HG02884 (cell line): Measurements from ENCODE around the gene HMG20B.
A peak's percentile ranks its signal among the peaks of the same experiment; 100 is the strongest.
"Not testable (repeated sequence)": the region's sequence is repeated elsewhere in the genome, so short reads cannot be mapped to it uniquely, and the experiment has no call there.

Experiments
- ATAC-seq: cut with Tn5 transposase; IDR thresholded peaks from one replicate; pipeline ENCODE4 v1.9.1; 2021; ENCODE audit warnings: mild to moderate bottlenecking, moderate library complexity; ENCODE audit not compliant: unreplicated experiment

The HMG20B gene

DNA sequence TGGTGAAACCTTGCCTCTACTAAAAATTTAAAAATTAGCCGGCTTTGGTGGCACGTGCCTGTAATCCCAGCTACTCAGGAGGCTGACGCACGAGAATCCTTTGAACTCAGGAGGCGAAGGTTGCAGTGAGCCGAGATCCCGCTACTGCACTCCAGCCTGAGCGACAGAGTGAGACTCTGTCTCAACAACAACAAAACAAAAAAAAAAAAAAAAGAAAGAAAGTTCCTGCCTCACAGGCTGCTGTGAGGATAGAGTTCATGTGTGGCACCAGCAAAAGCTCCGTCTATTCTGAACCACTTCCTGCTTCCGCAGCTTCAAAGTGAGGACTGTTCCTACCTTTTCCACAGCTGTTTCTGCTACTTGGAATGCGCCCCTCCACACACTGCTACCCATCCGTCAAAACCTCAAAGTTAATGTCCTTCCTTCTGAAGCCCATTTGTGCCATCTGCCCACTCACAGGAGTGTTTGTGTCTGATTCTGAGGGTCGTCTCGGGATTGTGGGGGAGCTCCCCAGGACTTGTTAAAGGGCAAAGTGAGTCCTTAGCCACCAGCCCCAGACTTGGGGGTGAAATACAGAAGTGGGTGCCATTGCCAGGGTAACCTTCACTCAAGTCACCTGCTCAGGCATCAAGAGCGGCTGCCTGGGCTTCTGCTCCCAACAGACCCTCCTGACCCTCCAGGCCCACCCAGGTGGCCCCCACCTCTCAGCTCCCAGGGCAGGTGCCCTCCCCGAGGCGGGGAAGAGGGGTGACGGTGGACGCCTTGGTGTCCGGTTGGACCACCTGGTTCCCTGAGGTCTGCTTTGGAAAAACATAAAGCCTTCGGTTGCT, 18.3 kb upstream of the HMG20B start:
- no peak for ATAC-seq

DNA sequence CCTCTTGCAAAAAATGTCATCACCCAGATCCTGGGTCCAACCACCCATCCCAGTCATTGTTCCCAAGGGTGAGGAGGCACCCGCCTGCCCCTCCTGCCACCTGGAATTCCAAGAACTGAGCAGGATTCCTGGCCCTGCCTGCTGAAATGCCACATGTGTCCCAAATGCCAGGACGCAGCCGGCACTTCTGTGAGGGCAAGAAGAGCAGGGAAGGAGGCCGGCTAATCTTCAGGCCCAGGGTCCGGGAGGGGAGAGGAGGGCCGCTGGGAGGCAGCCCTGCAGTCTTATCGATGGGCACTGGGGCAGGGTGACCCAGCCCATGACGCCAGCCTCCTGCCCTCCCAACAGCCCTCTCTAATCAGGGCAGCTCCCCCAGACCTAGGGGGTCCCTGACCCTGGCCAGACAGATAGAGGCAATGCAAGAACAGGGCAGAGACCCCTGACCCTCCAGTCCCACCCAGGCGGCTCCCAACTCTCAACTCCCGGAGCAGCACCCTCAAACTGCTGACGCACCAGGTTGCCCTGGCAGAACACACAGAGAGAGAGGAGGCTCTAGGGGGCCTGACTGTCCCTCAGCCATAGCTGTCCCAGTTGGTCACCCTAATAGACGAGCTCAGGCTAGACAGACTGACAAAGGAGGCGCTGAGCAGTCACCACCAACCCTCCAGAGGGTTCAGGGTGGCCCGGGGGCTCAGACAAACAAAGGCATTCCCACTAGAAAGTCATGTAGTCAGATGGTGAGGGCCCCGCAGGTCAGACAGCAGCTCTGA, 16.9 kb upstream of the HMG20B start:
- ATAC-seq: no peak

DNA sequence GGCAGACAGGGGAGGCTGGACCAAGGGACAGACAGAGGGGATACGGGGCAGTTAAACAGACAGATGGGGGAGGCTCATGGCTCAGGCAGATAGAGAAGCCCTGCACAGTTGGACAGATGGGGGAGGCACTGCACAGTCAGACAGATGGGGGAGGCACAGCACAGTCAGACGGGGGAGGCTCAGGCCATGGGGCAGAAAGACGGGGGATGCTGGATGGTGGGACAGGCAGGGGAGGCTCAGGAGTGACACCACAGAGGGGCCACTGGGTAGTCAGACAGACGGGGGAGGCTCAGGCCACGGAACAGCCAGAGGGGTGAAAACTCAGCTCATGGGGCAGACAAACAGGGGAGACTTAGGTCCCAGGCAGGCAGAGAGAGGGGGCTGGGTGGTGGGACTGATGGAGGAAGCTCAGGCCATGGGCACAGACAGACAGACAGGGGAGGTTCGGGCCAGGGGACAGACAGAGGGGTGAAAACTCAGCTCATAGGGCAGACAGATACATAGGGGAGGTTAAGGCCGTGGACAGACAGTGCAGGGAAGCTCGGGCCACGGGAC, 16.2 kb upstream of the HMG20B start:
- ATAC-seq: no peak

GRCh38 chr19:3556978-3557460, 15.7 kb upstream of the HMG20B start:
- peak; percentile 22 for ATAC-seq

- peak; percentile 60 for ATAC-seq
Measured at GRCh38 chr19:3557461-3558248, 15.1 kb upstream of the HMG20B start, which contains the start of gene MFSD12. MFSD12 (minus strand) TSS chr19:3557586; CDS start chr19:3557403, 183 bp downstream.

DNA sequence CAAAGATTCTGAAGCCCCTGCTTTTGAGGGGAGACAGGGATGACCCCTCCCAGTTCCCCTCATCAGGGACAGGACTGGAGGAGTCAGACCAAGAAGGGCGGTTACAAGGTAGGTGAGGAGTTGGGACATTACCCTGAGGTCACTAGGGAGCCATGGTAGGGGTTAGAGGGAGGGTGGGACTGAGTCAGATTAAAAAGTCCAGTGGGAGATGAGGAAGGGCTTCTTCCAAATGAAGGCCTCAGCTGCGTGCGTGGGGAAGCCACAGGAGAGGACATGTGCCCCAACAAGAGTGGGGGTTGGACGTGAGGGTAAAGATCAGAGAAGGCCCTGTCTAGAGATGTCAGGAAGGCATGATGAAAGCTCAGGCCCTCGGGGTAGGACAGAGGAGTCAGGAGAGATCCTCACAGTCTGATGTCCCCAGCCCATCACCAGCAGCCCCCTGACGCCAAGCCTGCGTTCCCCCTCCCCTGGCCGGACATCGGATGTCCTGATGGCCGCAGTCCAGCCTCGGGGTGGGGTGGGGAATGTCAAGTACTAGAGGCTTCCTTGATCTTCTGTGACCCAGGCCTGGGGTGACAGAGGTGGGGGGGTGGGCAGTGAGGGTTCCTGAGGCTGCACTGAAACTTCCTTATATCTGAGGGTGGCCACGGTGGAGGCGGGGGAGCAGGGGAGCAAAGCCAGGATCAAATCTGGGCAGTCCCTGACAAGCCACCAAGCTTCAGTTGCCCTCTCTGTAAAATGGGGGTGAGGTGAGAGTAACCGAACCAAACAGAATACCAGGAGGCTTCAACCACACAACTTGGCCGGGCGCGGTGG, 8.8 kb upstream of the HMG20B start:
- no peak for ATAC-seq

- ATAC-seq: no peak
Measured at GRCh38 chr19:3565139-3565538, 7.6 kb upstream of the HMG20B start.

- not testable (repeated sequence) for ATAC-seq
Measured at GRCh38 chr19:3570042-3570441, 2.7 kb upstream of the HMG20B start.

DNA sequence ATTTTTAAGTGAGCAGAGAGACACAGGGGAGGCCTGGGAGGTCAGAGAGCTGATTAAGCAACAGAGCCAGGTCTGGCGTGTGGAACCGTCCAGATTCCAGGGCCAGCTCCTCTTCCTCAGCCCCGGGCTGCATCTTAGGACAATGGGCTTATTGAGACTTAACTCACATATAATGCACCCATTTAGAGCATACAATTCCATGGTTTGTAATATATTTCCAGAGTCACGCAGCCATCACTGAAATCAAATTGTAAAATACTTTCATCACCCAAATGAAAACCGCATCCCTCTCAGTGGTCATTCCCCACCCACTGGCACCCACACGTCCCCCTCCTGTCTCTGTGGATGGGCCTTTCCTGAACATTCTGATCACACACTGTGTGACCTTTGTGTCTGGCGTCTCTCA, 2.1 kb upstream of the HMG20B start:
- ATAC-seq: no peak

DNA sequence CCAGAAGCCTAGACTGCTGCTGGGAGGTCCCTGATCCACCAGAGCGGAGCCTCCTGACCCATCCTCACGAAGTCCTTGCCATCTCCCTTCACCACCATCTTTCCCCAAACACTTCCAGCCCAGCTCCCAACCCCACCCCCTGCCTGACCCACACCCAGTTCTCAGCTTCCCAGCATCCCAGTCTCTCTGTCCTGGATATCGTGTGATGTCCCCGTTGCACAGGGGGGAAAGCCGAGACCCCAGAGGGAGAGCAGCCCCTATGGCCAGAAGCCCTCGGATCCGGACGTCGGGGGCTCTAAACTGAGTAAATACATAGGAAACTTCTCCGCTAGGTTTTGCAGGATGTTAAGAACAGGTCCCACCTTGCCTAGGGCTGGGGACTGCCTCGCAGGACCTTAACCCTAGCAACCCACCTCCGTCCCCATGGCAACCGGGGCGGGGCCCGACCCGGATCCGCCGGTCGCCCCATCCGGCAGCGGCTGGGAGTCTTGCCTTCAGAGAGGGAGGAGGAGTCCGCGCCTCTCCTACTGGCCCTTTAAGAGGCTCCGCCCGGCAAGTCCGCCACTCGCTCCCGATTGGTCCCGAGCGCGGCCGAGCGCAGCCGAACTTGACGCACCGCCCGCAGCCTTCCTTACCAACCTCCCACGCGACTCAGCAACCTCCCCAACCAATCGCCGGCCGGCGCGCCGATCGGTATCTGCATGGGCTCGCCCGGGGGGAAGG, 451 bp upstream of the HMG20B start:
- ATAC-seq: peak; percentile 81

DNA sequence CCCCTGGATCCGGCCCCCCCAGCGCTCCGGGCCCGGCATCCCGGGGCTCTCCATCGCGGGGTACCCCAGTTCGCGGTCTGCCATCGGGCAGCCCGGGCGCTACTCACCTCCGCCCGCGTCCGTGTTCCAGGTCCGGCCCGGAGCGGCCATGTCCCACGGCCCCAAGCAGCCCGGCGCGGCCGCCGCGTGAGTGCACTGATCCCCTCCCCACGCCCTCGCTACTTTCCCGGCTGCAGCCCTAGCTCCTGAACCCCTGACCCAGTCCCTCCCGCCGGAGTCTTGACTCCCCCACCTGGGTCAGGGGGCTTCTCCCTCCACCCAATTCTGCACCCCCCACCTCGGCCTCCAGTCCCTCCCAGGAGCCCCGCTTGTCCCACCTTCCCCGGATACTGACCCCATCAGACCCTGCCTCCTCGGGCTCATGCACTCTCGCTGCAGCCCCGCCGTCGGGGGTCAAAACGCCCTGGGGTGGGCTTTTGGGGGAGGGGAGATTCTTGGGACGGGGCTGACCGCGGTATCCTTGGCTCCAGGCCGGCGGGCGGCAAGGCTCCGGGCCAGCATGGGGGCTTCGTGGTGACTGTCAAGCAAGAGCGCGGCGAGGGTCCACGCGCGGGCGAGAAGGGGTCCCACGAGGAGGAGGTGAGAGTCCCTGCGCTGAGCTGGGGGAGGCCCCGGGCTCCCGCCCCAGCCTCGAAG, 566 bp downstream of the HMG20B start:
- ATAC-seq: peak; percentile 6

DNA sequence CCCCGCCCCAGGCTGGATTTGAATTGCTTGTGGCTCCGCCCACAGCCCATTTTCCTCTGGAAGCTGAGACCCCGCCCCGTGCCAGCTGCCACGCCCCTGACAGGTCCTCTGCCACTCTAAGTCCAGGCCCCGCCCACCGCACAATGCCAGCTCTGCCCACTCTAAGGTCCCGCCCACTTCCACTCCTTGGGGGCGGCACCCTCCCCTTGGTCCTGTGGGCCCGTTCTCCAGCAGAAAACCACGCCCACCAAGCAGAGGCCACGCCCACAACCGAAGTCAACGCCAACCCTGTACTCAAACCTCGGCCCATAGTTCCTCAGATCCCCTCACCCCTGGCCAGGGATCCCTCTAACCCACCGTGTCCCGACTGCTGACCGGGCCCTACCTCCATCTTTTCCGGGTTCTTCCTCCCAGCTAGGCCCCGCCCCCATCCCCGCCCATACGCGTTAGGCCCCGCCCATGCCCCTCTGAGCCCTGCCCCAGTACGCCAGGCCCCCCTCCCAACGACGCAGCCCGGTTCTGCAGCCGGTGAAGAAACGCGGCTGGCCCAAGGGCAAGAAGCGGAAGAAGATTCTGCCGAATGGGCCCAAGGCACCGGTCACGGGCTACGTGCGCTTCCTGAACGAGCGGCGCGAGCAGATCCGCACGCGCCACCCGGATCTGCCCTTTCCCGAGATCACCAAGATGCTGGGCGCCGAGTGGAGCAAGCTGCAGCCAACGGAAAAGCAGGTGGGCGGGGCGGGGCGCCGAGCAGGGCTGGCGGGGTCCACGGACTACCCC, 1.3 kb downstream of the HMG20B start:
- no peak for ATAC-seq

GRCh38 chr19:3575260-3575741, 2.6 kb downstream of the HMG20B start:
- ATAC-seq: no peak

DNA sequence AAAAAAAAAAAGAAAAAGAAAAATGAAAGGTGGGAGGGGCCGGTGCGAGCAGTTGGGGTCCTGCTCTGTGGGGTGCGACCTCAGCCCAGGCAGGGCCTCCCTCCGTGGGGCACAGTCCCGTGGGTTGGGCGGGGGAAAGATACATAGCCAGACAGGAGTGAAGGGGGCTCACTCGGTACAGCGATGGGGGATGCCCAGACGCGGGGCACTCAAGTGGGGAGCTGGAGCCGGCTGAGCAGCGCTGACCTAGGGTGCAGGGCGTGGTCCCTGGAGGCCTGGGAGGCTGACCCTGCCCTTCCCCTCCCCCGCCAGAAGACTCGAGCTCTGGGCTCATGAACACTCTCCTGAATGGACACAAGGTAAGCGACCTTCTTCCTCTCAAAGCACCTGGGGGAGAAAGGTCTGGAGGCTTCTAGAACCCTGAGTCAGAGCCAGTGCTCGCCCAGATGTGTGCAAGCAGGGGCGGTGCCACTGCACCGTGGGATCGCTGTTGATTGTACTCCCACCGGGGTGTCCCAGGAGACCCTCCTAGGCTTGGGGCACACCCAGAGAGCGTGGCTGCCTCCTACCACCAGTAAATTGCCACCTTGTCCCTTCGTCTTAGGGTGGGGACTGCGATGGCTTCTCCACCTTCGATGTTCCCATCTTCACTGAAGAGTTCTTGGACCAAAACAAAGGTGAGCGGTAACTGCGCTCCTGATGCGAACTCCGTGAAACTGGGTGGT, 3.4 kb downstream of the HMG20B start:
- ATAC-seq: no peak

DNA sequence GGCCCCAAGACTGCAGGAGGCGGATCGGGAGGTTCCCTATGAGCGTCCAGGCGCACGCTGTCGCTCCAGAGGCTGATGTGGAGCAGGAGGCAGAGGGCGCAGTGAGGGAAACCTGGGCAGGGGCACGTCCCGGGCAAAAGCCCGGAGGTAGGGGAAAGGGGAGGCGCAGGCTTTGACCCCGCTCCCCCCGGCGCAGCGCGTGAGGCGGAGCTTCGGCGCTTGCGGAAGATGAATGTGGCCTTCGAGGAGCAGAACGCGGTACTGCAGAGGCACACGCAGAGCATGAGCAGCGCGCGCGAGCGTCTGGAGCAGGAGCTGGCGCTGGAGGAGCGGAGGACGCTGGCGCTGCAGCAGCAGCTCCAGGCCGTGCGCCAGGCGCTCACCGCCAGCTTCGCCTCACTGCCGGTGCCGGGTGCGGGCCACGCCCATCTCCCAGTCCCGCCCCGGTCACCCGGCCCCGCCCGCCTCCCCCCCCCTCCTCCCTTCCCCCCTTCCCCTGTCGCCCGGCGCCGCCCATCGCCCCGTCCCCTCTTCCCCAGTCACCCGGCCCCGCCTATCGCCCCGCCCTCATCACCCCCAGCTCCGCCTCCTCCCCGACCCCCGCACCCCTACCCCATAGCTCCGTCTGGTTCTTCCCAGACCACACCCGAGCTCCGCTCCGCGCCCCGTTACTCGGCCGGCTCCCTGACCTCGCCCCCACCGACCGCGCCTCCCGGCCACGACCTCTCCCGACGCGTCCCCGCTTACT, 4.1 kb downstream of the HMG20B start:
- no peak for ATAC-seq

- no peak for ATAC-seq
Measured at GRCh38 chr19:3577723-3578344, 5.1 kb downstream of the HMG20B start.
